ENCODE data around the gene MIDN. TPM values are rescaled to one million over a fixed set of nuclear protein-coding genes. Genes with fewer than 3 reads are reported as not detected.

Gene MIDN
- total and polyA plus RNA-seq, 2 of the 4 experiments (the other 2 are of a cell fraction), result 2.5 to 26.0 TPM

DNA sequence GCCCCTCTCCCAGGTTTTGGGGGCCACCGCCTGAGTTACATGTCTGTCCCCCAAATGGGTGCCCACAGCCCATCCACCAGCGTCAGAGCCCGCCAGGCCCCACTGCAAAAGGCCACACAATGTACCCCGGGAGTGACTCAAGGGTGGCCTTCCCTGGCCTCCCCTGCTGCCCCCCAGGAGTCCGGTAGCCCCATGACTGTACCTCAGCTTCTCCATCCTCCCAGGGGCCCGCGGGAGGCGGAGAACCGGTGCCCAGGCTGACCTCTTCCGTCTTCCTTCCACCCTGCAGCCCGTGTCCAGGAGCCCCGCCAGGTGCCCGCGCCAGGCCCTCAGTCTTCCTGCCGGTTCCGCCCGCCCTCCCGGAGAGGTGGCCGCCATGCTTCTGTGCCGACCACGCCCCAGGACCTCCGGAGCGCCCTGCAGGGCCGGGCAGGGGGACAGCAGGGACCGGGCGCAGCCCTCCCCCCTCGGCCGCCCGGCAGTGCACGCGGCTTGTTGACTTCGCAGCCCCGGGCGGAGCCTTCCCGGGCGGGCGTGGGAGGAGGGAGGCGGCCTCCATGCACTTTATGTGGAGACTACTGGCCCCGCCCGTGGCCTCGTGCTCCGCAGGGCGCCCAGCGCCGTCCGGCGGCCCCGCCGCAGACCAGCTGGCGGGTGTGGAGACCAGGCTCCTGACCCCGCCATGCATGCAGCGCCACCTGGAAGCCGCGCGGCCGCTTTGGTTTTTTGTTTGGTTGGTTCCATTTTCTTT, 20.9 kb upstream of the MIDN start:
- intact Hi-C loops (cut with micrococcal nuclease) (no loop called here), dilution Hi-C loops (cut with HindIII; ENCODE audit: low sequenced_read_pairs, unreplicated experiment) (no loop called here), in situ Hi-C loops (cut with MboI; ENCODE audit: low sequenced_read_pairs) (no loop called here)
- H3K4me3 ChIP-seq (ENCODE audit: insufficient read depth, low read depth, low read length), result no peak overlapping the region
- no peak overlapping the region for H4K8ac ChIP-seq (ENCODE audit: low read depth in 2 of 2, low read length in 2 of 2)
- no CpG with 5 or more reads among the region's 56 CpGs for WGBS, 2 experiments (ENCODE audit: extremely low coverage in 2 of 2, insufficient read length in 1 of 2)
- H3K9me1 ChIP-seq (ENCODE audit: insufficient read depth, low read length), result no peaks in the 10 kb centered on the region
- no peak overlapping the region for H3K14ac ChIP-seq (replicated peaks; ENCODE audit: low read depth, low read length)
- H3K4ac ChIP-seq (ENCODE audit: low read depth, low read length), result no peak overlapping the region
- ChIA-PET POLR2A (ENCODE audit: unreplicated experiment) (no interaction called here), CTCF (no interaction called here)
- H2BK5ac ChIP-seq (ENCODE audit: low read depth, low read length, poor library complexity, severe bottlenecking), result no peak overlapping the region
- H4K91ac ChIP-seq (ENCODE audit: insufficient read depth, low read depth, low read length), result no peak overlapping the region
- peaks cover 3% of the 10 kb centered on the region for H3K4me1 ChIP-seq (ENCODE audit: control insufficient read depth, insufficient read depth, low read length)
- H3K9me3 ChIP-seq (ENCODE audit: control insufficient read depth, insufficient read depth, low read length), result no peaks in the 10 kb centered on the region
- H3K27me3 ChIP-seq (ENCODE audit: control insufficient read depth, insufficient read depth, low read length), result no peaks in the 10 kb centered on the region
- no peak overlapping the region for H3K56ac ChIP-seq (ENCODE audit: extremely low read depth, insufficient read depth, low read length)
- H4K20me1 ChIP-seq (ENCODE audit: insufficient read depth, low read length), result peaks cover 23% of the 10 kb centered on the region
- DNase-seq, result no peak
- H2BK15ac ChIP-seq (ENCODE audit: low read depth, low read length), result no peak overlapping the region
- no peak overlapping the region for H2AFZ ChIP-seq (replicated peaks; ENCODE audit: low read length, poor library complexity)
- peaks cover 0 to 23% of the 10 kb centered on the region in 2 experiments; a peak in 2 of 4 replicates for H3K79me1 ChIP-seq (ENCODE audit: low read depth in 1 of 2, low read length in 2 of 2)
- ATAC-seq (ENCODE audit: low read depth), result no peak
- no peak overlapping the region for H2AK5ac ChIP-seq (ENCODE audit: low read depth, low read length)
- H3K36me3 ChIP-seq (ENCODE audit: control insufficient read depth, insufficient read depth, low read length), result peaks cover 52% of the 10 kb centered on the region
- no TSS peak for BruUV-seq (replicated peaks)
- no peak overlapping the region for H3K9ac ChIP-seq (ENCODE audit: low read depth, low read length)
- H2BK120ac ChIP-seq (ENCODE audit: low read depth, low read length), result no peak overlapping the region
- H2AK9ac ChIP-seq (replicated peaks; ENCODE audit: low read depth, low read length, poor library complexity), result peak overlapping the region; percentile 25
- TF ChIP-seq NFE2L2 (IDR thresholded peaks at IDR 0.05; ENCODE audit: low read depth, low read length), result no peak
- no peak for TF ChIP-seq CHD1 (IDR thresholded peaks at IDR 0.05; ENCODE audit: low read depth, low read length)
- peak; percentile 28; the same call in 1 of the 2 replicates for TF ChIP-seq POLR2A (IDR thresholded peaks at IDR 0.05; ENCODE audit: low read depth, low read length)
- TF ChIP-seq RCOR1 (IDR thresholded peaks at IDR 0.05; ENCODE audit: insufficient replicate concordance, low read length), result no peak
- no peak for TF ChIP-seq MAFK (IDR thresholded peaks at IDR 0.05; ENCODE audit: low read depth, low read length)
- H2BK20ac ChIP-seq (ENCODE audit: low read depth, low read length), result no peak overlapping the region
- no peak overlapping the region for H3K27ac ChIP-seq (ENCODE audit: insufficient read depth, low read length)
- no peak overlapping the region for H3K4me2 ChIP-seq (ENCODE audit: low read depth, low read length)
- H3K18ac ChIP-seq (ENCODE audit: low read depth, low read length), result no peak overlapping the region
- H4K5ac ChIP-seq (ENCODE audit: low read depth, low read length), result no peak overlapping the region
- no peak overlapping the region for H3K23ac ChIP-seq (ENCODE audit: low read depth, low read length)
